Stimulated activated CD4-positive, alpha-beta T cell treated with anti-CD3 and anti-CD28 coated beads, Interleukin-15, amount 100 ng/mL, for 1 hour (primary cell): Measurements from ENCODE around the gene PDE9A.
"Not testable (repeated sequence)": the region's sequence is repeated elsewhere in the genome, so short reads cannot be mapped to it uniquely, and the experiment has no call there.

ENCODE experiments used
- DNase-seq, 2 donors: peaks; one replicate each; pipeline ENCODE4 v3.0.0-alpha.2; 2020; ENCODE audit warnings: low read depth in 1 of 2, low spot score in 1 of 2

PDE9A gene

DNA sequence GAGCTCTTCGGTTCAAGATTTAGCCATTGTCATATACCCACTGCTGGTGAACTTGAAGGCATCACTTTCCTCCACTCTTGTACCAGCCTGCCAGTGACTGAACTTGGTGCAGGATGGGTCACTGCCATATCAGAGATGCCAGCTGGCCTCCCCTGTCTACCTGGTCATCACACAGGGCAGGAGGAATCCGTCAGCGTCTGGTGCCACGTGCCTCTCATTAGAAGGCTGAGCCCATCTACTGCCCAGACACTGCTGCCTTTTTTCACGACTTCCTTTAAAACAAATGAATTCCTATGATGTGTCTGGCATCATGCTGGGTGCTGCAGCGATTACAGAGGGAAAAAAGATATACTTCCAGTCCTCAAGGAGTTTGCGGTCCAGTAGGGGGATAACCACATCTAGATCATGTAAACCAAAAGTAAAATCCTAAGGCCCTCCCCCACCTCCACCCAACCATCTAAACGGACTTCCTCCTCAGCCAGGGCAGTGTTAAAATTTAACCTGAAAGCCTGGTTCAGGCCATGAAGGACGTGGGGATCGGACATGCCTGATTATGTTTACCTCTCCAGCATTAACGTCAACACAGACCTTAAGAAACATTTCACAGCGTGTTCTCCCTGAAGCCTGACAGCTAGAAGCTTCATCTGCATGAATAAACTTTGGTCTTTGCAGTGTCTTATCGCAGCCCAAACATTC is 29.2 kb upstream of the PDE9A start:
- no peak for DNase-seq

DNA sequence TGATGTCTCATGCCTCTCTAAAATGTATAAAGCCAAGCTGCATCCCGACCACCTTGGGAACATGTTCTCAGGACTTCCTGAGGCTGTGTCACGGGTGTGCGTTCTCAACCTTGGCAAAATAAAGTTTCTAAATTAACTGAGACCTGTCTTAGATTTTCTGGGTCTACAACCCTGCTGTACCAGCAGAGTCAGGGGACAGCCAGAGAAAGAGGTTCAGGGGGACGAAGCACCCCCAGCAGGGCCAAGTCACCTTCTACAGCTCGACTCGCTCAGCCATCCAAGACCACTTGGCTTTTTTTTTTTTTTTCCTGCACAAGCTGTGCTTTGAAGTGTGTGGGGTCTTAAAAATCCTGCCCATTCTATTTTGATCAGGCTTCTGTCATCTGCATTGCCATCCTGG is 28.5 kb upstream of the PDE9A start:
- DNase-seq: no peak

DNA sequence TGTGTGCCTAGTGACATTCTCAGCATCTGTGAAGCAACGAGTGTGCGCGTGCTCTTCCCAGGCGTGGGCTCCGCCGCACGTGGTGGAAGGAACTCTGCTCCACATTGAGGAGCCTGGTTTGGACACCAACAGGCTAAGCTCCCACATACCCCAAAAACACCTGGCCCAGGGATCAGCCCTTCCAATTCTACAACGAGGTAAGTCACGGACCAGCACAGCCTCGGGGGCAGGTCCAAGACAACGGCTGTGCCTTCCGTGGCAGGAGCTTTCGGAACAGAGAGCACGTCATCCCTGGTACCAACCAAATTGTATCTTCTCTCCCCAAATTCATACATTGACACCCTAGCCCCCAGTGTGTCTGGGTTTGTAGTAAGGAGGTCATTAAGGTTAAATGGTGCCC is 27.2 kb upstream of the PDE9A start:
- DNase-seq: no peak

DNA sequence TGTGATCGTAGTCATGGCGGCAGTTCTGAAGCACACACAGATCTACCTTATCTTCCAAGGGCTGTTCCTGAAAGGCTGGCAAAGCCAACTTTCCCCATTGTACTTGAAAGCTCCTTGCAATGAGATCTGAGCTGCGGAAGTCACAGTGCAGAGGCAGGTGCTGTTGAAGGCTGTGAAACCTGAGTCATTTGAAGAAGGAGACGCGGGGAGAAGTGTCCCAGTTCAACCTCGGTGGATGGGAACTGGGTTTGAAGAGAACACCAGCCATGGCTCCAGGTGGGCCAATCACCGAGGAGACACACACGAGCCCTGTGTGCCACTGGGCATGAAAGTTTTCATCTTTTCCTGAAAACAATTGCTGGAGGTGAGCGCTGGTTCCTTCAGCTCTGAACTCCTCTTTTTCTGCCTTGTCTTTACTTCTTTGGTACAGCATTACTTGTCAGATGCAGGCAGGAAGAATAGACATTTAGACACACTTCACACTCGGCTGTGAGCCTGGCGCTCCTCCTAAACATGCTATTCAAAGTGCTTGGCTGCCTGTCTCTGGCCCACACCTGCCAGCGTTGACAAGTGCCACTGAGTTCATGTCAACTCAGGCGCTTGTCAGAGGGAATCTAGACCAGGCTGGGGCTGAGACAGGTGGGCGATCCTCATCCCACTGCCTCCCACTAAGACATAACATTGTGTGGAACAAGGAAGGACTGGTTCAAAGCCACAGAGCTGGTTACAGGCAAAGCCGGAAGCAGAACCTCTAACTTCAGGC is 25.7 kb upstream of the PDE9A start:
- DNase-seq: no peak

DNA sequence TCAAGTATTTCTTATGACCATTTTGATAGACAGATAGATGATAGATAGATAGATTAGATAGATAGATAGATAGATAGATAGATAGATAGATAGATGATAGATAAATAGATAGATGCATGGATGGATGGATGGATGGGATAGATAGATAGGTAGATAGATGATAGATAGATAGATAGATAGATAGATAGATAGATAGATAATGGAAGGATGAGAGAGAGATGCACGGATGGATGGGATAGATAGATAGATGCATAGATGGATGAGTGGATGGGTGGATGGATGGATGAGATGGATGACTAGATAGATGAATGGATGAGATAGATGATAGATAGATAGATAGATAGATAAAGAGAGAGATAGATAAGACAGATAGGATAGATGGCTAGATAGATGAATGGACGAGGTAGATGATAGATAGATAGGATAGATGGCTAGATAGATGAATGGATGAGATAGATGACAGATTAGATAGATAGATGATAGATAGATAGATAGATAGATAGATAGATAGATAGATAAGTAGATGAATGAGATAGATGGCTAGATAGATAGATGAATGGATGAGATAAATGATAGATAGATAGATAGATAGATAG is 24.9 kb upstream of the PDE9A start:
- not testable (repeated sequence) for DNase-seq

DNA sequence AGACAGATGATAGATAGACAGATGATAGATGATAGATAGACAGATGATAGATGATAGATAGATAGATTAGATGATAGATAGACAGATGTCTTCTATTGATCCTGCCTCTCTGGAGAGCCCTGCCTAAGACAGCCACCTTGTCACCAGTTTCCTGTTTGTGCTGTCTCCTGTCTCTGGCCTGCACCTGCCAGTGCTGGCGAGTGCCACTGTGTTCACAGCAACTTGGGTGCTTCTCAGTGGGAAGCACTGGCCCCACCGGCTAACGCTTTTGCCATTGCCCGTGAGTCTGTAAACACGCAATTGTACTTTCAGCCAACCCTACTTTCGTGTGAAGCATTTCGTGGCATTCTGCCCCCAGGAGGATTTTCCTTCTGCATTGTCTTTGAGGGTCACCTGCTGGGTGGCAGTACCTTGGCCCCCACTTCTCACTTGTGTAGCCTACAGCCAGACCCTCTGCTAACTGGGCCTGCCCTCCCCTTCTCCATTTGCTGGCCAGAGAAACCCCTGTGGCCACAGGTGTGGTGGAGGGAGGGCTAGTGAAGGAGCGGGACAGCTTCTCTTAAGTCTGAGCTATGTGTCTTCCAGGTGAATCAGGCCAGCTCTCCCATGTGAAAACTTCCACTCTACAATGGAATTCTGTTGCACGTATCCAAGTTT is 23.4 kb upstream of the PDE9A start:
- DNase-seq: no peak

DNA sequence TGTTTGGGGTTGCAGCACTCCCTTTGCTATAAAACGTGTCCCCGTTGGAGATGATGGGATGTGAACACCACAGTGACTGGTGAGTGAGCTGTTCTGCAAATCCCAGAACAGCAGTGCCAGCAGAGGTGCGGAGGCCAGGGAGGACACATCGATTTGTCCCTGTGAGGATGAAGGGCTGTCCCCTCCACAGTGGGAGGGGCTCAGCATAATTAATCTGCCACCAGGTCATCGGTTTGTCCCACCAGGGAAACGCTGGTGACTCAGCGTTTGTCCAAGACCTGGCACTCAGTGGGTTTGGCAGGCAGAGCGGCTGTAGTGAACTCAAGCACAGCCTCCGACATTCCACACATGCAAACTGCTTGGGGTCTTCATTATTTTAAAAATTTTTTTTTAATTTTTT is 22.8 kb upstream of the PDE9A start:
- no peak for DNase-seq

DNA sequence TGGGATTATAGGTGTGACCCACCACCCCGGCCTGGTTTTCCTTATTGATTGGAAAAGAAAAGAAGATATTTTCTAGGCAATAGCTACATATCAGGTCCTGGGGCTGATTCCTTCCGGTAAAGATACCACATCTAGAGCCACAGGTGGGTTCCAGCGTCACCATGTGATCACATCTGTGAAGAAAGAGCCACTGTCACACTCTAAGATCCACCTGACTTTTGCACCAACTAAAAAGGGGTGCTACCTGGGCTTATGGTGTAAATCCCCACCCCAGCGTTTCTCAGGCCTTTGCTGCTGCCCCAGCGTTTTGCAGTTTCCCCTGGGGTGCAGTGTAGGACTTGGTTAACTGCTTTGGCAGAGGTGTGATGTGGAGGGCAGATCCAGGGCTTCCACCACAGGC is 22.3 kb upstream of the PDE9A start:
- DNase-seq: no peak

DNA sequence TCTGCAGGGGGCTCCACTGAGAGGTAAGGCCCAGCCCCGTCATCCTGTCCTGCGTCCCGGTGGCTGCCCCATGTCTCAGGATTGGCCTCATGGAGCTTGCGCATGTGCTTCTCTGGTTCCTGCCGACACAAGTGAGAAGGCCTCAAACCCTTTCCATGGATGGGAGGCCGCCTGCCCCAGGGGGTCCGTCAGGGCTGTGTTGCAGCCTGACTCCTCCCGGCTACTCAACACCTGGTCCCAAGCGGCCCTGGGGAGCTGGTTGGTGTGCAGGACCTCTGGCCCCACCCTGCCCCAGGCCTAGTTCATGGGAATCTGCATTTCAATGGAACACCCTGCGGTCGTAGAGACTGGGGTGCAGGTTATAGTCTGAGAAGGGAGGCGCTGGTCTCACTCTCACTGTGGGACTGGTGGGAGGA is 21.1 kb upstream of the PDE9A start:
- no peak for DNase-seq

DNA sequence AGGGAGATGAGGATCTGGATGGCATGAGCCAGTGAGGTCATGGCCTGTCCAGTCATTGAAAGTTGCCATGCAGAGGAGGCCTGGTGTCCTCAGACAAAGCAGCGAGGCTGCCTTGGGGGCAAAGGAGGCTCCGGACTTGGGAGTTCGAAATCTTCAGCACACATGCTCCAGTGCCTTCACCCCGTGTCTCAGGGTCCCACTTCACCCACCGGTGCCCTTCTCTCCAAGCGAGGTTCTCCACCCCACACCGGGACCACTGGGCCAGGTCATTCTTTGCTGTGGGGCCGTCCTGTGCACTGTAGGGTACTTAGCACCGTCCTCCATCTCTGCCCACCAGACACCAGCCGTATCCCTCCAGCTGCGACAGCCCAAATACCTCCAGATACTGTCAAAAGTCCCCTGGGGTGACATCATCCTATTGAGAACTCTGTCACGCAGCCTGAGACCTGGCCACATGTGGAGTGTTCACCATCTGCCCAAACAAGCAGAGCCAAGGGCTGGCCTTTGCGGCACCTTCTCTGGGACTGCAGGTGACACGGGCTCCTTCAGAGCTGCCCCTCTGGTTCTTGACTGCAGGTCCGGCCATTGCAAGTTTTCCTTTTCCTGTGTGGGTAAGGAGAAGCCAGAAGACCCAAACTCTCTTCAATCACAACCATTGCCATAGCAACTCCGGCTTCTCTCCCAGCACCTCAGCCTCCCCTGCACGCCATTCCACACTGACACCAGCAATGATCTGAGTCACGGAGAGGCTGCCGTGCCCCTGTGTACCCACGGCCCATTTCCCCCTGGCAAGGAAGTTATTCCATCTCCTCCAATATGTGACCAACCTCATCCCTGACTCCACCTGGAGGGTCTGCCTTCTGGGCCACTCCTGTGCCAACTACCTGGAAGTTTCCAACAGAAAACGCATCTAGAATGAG is 20.4 kb upstream of the PDE9A start:
- DNase-seq: no peak

DNA sequence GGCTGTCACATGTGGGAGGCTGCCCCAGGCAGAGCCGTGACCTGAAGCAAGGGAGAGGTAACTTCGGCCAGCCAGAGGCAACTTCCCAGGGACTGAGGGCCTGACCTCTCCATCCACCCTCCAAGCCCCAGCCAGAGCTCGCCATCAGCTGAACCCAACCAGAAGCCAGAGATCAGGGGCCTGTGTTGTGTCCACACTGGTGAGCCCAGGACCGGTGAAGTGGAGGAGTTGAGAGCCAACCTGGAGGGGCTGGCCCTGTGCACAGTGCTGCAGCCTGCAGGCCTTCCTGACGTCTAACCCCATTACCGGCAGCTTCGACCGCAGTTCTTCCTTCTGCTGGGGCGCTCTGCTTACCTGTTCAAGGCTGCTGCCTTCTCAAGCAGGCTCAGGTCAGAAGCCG is 19.6 kb upstream of the PDE9A start:
- DNase-seq: no peak

DNA sequence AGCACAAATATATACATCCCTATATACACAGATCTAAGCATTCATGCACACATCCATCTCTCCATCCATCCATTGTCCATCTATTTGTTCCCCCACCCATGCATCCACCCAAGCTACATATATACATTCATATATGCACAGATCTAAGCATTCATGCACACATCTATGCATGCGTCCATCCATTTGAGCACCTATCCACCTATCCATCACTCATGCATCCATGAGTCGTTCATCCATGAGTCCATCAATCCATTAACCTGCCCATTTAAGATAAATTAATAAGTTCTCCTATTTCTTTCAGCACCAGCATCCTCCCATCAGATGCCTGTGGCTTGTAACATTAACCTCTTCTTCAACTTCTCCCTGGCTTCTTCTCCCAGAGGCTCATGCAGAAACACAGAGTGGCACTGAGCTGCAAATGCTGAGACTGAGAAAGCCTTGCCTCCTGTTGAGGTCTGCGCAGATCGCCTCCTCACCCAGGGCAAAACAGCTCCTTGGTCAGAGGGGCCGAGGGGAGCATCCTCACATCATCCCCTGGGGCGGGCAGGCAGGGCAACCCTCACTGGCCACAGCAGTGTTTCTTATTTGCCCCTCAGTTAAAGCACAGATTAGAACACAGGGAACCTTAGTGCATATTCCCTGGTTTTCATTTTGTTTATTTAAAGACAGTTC is 17.4 kb upstream of the PDE9A start:
- DNase-seq: no peak

DNA sequence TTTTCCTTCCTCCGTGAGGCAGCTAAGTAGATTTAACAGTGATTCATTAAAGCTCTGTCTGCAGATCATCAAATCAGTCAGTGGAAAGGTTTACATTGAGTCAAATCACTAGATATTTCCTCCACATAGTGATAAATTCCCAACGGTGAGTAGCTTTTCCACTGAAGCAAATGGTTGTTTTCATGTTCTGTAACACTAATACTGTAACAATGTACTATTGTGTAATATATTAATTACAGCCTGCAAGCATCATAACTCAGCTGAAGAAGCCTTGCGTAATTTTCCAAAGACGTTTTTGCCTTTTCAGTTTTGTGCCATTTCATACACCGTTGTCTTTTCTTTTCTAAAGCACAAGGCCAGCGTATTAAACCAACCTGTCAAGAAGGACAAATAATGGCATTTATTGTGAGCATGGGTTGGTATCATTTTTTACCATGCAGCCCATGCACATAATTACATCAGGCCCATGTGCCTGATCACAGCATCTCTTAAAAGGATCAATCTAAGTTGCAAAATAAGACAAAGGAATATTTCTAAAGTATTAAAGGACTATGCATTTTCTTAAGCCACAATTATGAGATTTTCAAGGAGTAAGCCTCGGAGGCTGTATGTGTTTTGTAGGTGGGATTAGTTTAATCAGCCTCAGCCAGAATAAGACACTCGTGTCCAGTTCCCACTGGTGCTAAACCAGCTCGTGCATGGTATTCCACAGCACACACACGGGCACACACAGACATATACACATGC is 16.7 kb upstream of the PDE9A start:
- DNase-seq: no peak

DNA sequence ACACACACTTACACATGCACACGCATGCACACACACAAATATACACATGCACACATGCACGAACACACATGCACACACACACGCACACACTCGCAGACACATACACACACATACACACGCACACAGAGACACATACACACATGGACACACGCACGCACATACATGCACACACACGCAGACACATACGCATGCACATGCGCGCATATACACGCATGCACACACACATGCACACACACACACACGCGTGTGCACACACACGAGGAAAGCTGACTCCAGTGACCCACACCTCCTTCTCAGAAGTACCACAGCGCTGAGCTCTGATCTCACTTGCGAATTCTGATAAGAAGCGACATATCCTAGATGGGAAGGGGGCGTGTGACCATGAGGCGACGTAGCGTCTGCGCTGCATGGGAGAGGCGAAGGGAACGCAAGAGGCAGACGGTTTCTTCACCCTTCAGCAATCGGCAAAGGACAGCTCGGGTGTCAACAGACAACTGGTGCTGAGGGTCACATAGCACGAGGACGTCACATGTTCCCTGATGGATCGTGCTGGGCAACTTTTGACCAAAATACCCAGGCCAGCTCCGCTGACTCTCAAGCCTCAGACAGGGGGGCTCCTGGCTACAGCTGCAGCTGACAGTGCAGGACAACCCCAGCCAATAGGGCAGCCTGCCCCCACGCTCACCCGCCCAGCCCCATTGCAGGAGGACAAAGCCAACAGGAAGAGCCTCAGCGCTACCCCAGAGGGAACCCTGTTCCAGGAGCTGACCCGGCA is 16.0 kb upstream of the PDE9A start:
- no peak for DNase-seq

DNA sequence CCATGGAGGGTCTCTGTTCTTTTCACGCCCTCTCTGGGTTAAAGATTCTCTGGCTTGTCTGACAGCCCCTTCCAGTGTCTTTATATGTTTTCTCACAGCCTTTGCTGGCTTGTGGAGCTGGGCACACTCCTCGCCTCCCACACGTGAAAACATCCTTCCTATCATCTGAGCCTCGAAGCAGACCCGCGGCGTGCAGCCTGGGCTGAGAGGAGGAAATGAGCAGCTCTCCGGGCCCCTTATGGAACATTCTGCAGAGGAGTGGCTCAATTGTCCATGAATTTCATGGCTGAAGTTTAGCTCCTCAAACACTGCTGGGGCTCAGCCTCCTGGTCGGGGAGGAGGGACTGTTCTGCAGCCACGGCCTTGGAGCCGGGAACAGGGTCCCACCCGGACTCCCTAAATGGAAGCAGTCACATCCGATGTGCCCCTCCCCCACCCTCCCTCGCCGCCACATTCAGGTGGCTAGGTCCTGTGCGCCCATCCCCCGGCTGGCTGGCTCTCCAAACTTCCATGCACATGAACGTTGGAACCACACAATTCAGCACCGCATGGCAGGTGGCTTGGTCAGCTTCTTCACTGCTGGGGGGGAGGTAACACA is 15.1 kb upstream of the PDE9A start:
- no peak for DNase-seq

DNA sequence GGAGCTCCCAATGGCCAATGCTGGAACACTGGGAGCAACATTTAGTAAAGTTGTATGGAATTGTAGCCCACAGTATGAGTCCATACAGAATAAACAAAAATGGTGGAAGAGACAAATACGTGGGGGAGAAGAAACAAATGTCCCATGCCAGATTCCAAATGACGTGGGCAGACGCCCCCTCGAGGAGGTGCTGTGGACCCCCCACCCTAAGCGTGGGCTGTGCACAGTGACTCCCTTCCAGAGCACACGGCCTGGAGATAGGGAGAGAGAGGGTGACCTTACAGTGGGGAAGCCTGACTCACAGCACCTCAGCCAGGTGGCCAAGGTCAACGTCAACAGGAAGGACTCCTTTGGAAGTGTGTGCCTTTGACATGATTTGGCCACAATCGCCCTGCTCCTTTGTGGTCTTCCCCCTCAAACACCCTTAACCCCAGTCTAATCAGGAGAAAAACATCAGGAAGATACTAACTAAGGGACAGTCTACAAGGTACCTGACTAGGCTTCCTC is 13.7 kb upstream of the PDE9A start:
- DNase-seq: no peak

DNA sequence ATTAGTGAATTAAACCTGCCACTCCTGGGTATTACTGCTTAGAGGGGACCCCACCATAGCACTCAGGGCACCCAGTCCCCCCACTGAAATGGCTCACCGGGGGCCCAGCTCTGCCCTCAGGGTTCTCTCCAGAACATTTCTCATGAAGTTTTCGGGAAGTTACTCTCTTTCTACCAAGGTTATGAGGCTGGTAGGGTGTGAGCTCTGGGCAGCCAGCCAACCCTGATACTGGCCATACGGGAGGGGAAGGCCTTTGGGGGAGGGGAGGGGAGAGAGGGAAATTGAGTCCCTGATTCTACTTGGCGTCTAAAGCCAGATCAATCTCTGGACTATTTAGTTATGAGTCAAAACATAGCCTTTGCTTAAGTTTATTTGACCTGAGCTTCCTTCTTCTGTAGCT is 12.9 kb upstream of the PDE9A start:
- DNase-seq: no peak
